LNCaP clone FGC (cell line): ENCODE results near the gene SLC4A4.

Source experiments
- DNase-seq: peaks from one replicate; pipeline ENCODE4 v3.0.0-alpha.2; 2011; ENCODE audit warnings: low read depth
- H3K4me3 ChIP-seq: 2 replicates; pipeline ENCODE4 v1.5.1; 2011; ENCODE audit warnings: mild to moderate bottlenecking, low read depth, low read length, control low read depth
- TF ChIP-seq, protein P1 (sequence below): IDR thresholded peaks from 2 replicates; pipeline ENCODE4 v1.5.1; 2012; ENCODE audit warnings: mild to moderate bottlenecking; ENCODE audit not compliant: control insufficient read depth, insufficient read depth; ENCODE audit errors: extremely low read depth

SLC4A4 gene

GRCh38 chr4:71300362-71300761 is 38.5 kb upstream of the SLC4A4 start:
- TF ChIP-seq, protein P1, sequence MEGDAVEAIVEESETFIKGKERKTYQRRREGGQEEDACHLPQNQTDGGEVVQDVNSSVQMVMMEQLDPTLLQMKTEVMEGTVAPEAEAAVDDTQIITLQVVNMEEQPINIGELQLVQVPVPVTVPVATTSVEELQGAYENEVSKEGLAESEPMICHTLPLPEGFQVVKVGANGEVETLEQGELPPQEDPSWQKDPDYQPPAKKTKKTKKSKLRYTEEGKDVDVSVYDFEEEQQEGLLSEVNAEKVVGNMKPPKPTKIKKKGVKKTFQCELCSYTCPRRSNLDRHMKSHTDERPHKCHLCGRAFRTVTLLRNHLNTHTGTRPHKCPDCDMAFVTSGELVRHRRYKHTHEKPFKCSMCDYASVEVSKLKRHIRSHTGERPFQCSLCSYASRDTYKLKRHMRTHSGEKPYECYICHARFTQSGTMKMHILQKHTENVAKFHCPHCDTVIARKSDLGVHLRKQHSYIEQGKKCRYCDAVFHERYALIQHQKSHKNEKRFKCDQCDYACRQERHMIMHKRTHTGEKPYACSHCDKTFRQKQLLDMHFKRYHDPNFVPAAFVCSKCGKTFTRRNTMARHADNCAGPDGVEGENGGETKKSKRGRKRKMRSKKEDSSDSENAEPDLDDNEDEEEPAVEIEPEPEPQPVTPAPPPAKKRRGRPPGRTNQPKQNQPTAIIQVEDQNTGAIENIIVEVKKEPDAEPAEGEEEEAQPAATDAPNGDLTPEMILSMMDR, result no peak

GRCh38 chr4:71300964-71301363 is 37.9 kb upstream of the SLC4A4 start:
- H3K4me3 ChIP-seq, result no peak overlapping the region
- TF ChIP-seq, protein P1, result no peak
- DNase-seq, result no peak

More at GRCh38 chr4:71300362-71300761, 38.5 kb upstream of the SLC4A4 start:
- no peak overlapping the region for H3K4me3 ChIP-seq
- no peak for DNase-seq

DNA sequence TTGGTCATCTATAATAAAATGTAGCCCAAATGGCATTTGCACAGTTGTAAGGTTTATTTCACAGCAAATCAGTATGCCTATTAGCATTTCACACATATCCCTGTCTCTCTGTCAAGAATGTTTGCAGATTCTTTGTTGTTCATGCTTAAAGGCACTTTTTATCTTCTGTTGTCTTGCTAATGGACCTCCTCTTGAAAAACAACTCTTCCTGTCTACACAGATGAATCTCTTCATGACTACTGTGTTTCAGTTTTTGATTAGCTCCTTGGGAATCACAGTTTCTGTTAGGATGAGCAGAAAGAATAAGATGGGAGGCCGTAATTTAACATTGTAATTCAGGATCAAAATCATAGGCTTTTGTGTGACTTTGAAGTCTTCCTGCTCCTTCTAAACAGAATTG is 35.5 kb upstream of the SLC4A4 start:
- TF ChIP-seq, protein P1, result no peak
- H3K4me3 ChIP-seq, result no peak overlapping the region
- DNase-seq, result no peak

- DNase-seq, result no peak
- no peak overlapping the region for H3K4me3 ChIP-seq
- TF ChIP-seq, protein P1, result no peak
Measured at GRCh38 chr4:71303850-71304249, 35.0 kb upstream of the SLC4A4 start.

GRCh38 chr4:71304289-71304850 is 34.5 kb upstream of the SLC4A4 start:
- DNase-seq, result no peak
- TF ChIP-seq, protein P1, result no peak
- no peak overlapping the region for H3K4me3 ChIP-seq

DNA sequence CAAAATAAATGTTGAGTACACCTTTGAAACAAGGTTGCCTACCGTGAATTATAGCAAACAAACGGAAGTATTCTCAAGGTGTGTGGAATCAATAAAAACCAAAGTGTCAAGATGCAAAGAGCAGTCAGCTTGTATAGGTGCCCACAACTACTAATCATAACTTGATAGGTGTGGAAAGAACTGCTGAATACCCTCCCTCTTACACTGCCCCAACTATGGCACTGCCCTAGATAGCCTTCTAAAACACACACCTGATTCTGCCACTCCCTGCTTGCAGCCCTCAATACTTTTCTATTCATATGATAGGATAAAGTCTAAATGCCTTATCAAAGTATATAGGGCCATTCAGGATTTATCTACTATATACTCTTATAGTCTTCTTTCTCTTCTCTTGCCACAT is 31.1 kb upstream of the SLC4A4 start:
- no peak overlapping the region for H3K4me3 ChIP-seq
- TF ChIP-seq, protein P1, result no peak
- DNase-seq, result no peak

- TF ChIP-seq, protein P1, result no peak
- no peak overlapping the region for H3K4me3 ChIP-seq
- no peak for DNase-seq
Measured at GRCh38 chr4:71322425-71322824, 16.4 kb upstream of the SLC4A4 start.
